GM10248 (cell line): ENCODE data around the gene HPS4.

Source experiments
- CTCF ChIA-PET: fragments of 300-600 bp; sonication (Branson Sonifier 250); formaldehyde crosslinking; extraction: SDS; loops from one replicate; lab custom pipeline; 2021; ENCODE audit warnings: antibody characterized with exemption; lab: Yijun Ruan, JAX
- POLR2A ChIA-PET: fragments of 350-650 bp; sonication (Branson Sonifier 250); formaldehyde crosslinking; extraction: SDS; loops from one replicate; lab custom pipeline; 2020; ENCODE audit warnings: antibody characterized with exemption; lab: Yijun Ruan, JAX
- DNase-seq: peaks from one replicate; pipeline ENCODE4 v3.0.0; 2012; ENCODE audit errors: extremely low spot score
- TF ChIP-seq, protein P1 (sequence below): IDR thresholded peaks from 2 replicates; pipeline ENCODE4 v1.5.1; 2012; ENCODE audit warnings: mild to moderate bottlenecking, low read depth; ENCODE audit errors: extremely low read depth, missing control alignments, control extremely low read depth

The HPS4 gene

DNA sequence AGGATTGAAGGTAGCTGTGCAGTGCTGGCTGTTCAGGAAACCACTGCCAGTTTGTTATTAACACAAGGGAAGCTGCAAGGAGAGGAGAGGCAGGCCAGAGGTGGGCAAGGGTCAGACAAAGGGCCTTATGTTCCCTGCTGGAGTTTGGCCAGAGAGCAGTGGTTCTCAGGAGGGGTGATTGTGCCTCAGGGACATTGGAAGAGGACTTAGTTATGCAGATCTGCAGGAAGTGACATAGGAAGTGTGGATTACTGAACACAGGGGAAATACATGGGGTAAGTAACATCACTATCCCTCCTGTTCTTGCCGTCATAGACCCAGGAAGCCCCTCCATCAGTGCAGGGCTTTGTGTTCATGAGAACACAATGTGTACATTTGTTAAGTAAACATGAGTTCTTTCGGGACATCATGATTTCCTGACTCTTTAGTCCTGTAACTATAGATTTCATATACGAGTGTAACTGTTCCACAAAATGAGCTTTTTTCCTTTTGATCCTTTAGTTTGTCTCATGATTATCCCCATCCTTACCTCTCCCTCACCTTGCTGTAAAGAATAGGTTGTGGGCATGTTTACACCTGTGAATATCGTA, 6.0 kb upstream of the HPS4 start:
- ChIA-PET POLR2A (interaction anchor here (0.9 kb wide), 1 partner anchor 8 kb away, joined by 3 read pairs; no protein-coding TSS in a partner anchor), CTCF (interaction anchor here (1.1 kb wide), 1 partner anchor 13 kb away, joined by 3 read pairs; no protein-coding TSS in a partner anchor)
- TF ChIP-seq, protein P1, sequence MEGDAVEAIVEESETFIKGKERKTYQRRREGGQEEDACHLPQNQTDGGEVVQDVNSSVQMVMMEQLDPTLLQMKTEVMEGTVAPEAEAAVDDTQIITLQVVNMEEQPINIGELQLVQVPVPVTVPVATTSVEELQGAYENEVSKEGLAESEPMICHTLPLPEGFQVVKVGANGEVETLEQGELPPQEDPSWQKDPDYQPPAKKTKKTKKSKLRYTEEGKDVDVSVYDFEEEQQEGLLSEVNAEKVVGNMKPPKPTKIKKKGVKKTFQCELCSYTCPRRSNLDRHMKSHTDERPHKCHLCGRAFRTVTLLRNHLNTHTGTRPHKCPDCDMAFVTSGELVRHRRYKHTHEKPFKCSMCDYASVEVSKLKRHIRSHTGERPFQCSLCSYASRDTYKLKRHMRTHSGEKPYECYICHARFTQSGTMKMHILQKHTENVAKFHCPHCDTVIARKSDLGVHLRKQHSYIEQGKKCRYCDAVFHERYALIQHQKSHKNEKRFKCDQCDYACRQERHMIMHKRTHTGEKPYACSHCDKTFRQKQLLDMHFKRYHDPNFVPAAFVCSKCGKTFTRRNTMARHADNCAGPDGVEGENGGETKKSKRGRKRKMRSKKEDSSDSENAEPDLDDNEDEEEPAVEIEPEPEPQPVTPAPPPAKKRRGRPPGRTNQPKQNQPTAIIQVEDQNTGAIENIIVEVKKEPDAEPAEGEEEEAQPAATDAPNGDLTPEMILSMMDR: no peak
- no peak for DNase-seq

DNA sequence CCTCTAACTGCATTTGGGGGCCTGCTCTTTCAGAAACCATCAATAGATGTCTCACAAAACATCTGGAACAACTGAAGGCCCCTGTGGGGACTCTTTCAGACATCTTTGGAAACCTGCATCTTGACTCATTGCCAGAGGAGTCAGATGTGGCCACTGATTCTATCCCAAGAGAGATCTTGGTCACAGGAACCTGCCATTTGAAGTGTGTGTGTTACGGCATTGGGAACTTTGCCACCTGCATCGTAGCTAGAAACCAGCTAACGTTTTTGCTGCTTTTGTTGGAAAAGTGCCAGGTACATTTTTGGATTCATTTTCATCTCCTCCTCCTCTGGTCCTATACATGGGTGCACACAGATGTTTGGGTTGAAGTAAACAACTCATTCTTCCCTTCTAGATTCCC, 4.4 kb upstream of the HPS4 start:
- ChIA-PET CTCF (interaction anchor here (0.7 to 1.3 kb wide), 2 partner anchors 9 to 15 kb away, joined by 3 to 4 read pairs; no protein-coding TSS in a partner anchor), POLR2A (no interaction called here)
- no peak for DNase-seq
- TF ChIP-seq, protein P1: no peak

DNA sequence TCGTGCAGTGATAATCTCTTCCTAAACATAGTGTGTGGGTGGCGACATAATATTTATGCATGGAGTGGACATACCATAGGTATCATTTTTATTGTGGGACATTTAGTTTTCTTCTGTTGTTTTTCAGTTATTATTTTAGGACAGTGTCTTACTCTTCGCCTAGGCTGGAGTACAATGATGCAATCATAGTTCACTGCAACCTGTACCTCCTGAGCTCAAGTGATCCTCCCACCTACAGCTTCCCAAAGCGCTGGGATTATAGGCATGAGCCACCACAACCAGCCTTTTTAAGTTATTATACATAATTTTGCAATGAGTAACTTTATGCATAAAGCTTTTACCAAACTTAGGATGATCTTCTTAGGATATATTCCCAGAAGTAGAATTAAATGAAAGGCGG, 2.8 kb upstream of the HPS4 start:
- CTCF ChIA-PET: interaction anchor here (1.5 kb wide), 1 partner anchor 17 kb away, joined by 4 read pairs; no protein-coding TSS in a partner anchor
- no peak for DNase-seq
- POLR2A ChIA-PET: no interaction called here
- TF ChIP-seq, protein P1: no peak

DNA sequence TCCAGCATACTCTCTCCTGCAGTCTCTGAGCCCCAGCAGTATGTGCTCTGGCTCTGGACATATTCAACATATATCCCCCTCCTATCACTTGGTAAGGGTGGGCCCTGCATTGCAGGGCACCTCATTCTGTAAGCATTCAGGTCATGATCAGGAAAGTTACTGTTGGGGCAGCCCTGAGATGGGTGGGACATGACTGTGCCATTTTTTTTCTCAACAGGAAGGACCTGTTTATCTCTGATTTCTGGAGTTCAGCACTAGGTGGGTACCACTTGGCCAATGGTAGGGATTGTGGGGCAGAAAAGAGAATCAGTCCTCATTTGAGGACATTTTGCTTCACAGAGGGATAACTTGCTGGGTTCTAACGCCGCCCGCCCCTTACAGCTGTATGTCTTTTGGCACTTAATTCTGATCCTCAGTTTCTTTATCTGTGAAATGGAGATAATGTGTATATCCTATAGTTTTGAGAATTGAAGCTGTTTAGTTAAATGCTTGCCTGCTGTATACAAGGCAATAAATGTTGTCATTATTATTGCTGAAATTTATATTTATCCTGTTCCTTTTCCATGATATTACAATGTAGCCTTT, 2.3 kb upstream of the HPS4 start:
- TF ChIP-seq, protein P1: no peak
- CTCF ChIA-PET: interaction anchor here (1.5 kb wide), 1 partner anchor 17 kb away, joined by 4 read pairs; no protein-coding TSS in a partner anchor
- POLR2A ChIA-PET: no interaction called here
- no peak for DNase-seq

DNA sequence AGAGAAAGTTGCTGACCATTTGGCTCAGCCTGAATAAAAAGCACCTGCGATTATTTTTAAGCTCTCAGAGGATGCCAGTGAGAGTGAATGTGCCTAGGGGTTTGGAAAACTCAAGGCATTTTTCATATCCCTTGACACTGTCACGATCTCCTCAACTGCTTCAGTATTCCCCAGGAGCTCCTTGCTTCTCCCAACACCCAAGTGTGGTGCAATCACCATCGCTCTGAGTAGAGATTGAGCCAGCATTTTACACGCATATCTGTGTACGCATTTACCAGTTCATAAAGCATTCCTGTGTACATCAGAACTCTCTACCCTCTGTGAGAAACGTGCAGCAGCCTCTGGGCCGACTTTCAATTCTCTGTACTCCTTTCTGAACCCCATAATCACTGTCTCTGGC, 1.4 kb upstream of the HPS4 start:
- POLR2A ChIA-PET: no interaction called here
- CTCF ChIA-PET: interaction anchor here (1.0 to 5.5 kb wide), 4 partner anchors 8 to 182 kb away, joined by 3 to 28 read pairs (median 10); no protein-coding TSS in a partner anchor
- TF ChIP-seq, protein P1: no peak
- no peak for DNase-seq

DNA sequence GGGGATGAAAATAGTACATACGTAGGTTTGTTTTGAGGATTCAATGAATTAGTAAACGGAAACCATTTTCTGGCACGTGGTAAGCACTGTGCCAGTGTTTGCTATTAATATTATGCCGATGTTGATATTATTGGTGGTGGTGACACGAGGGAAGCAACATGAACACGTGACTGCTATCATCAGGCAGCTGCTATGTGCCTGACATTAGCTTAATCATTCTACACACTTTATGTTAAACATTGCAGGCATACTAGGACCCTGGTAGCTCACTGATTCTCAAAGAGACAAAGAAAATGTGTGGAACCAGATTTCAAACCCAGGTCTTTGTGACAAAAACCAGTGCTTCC, 750 bp upstream of the HPS4 start:
- ChIA-PET CTCF (interaction anchor here (0.9 to 5.5 kb wide), 8 partner anchors 9 to 183 kb away, joined by 3 to 28 read pairs (median 4); no protein-coding TSS in a partner anchor), POLR2A (interaction anchor here (1.0 kb wide), 1 partner anchor 55 kb away, joined by 3 read pairs; no protein-coding TSS in a partner anchor)
- TF ChIP-seq, protein P1: no peak
- no peak for DNase-seq
